OCI-LY7 (cell line): ENCODE measurements around the gene PWP2.
"Not testable (repeated sequence)": the region's sequence is repeated elsewhere in the genome, so short reads cannot be mapped to it uniquely, and the experiment has no call there.

Experiments
- CTCF ChIP-seq: fragments of 200-600 bp; sonication (generic); conservative IDR thresholded peaks from 2 replicates; pipeline ENCODE4 v1.5.1; 2014; ENCODE audit warnings: mild to moderate bottlenecking, antibody characterized with exemption, low read length, moderate library complexity, mixed read lengths
- EZH2phosphoT487 ChIP-seq: fragments of 200-600 bp; sonication (generic); IDR thresholded peaks from 2 replicates; pipeline ENCODE4 v1.6.1; 2018; ENCODE audit warnings: low read depth, borderline replicate concordance, mild to moderate bottlenecking, mixed run types, antibody characterized with exemption, low read length, moderate library complexity, mixed read lengths

- not testable (repeated sequence) for TF ChIP-seq CTCF, EZH2phosphoT487
These were observed 36.8 kb downstream of the PWP2 start for GRCh38 chr21:44143996-44144395.
